Kidney epithelial cell (primary cell): Measurements from ENCODE around the gene ECE1. TPM values are rescaled to one million over a fixed set of nuclear protein-coding genes. Genes with fewer than 3 reads are reported as not detected.

Source experiments
- DNase-seq: peaks from one replicate; pipeline ENCODE4 v3.0.0-alpha.2; 2010; ENCODE audit warnings: low read depth
- H3K27me3 ChIP-seq: 2 replicates; pipeline ENCODE4 v1.6.0; 2011; ENCODE audit warnings: low read length; ENCODE audit not compliant: control insufficient read depth, insufficient read depth
- H3K36me3 ChIP-seq: 2 replicates; pipeline ENCODE4 v1.5.1; 2011; ENCODE audit warnings: low read length; ENCODE audit not compliant: control insufficient read depth, insufficient read depth
- H3K4me3 ChIP-seq: 2 replicates; pipeline ENCODE4 v1.5.1; 2011; ENCODE audit warnings: low read depth, mild to moderate bottlenecking, control low read depth, low read length
- total RNA-seq: library from RNA; depleted of rRNA; stranded (reverse); fragments of >200 nt; gene quantifications from 2 replicates; pipeline ENCODE4 v1.2.3, GENCODE V29; 2015
- TF ChIP-seq, protein P1 (sequence below): IDR thresholded peaks from 2 replicates; pipeline ENCODE4 v1.5.1; 2011; ENCODE audit warnings: mild to moderate bottlenecking, moderate library complexity, low read length, control low read depth, inconsistent platforms; ENCODE audit not compliant: insufficient read depth, poor library complexity, severe bottlenecking

Gene ECE1
- total RNA-seq, 1 donor from 2014 or later, result 181 TPM

DNA sequence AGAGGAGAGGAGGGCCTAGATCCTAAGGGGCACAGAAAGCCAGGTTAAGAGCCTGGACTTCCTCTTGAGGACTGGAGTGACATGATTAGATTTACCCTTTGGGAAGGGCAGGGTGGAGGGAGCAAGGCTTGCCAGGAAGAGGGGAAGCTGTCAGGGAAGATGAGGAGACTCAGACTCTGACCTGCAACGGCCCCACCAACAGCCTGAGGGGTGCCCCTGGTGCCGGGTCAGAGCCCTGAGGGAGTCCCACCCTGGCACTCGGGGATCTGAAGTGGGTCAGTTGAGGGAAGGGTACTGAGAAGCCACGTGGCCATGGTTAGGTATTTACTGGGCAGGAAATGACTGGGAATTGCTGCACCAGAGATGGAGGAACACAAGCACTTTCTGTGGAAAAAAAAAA, 9.8 kb downstream of the ECE1 start:
- no peak overlapping the region for H3K4me3 ChIP-seq
- DNase-seq, result no peak
- no peaks in the 10 kb centered on the region for H3K27me3 ChIP-seq
- TF ChIP-seq, protein P1, sequence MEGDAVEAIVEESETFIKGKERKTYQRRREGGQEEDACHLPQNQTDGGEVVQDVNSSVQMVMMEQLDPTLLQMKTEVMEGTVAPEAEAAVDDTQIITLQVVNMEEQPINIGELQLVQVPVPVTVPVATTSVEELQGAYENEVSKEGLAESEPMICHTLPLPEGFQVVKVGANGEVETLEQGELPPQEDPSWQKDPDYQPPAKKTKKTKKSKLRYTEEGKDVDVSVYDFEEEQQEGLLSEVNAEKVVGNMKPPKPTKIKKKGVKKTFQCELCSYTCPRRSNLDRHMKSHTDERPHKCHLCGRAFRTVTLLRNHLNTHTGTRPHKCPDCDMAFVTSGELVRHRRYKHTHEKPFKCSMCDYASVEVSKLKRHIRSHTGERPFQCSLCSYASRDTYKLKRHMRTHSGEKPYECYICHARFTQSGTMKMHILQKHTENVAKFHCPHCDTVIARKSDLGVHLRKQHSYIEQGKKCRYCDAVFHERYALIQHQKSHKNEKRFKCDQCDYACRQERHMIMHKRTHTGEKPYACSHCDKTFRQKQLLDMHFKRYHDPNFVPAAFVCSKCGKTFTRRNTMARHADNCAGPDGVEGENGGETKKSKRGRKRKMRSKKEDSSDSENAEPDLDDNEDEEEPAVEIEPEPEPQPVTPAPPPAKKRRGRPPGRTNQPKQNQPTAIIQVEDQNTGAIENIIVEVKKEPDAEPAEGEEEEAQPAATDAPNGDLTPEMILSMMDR, result no peak
- H3K36me3 ChIP-seq, result no peaks in the 10 kb centered on the region

DNA sequence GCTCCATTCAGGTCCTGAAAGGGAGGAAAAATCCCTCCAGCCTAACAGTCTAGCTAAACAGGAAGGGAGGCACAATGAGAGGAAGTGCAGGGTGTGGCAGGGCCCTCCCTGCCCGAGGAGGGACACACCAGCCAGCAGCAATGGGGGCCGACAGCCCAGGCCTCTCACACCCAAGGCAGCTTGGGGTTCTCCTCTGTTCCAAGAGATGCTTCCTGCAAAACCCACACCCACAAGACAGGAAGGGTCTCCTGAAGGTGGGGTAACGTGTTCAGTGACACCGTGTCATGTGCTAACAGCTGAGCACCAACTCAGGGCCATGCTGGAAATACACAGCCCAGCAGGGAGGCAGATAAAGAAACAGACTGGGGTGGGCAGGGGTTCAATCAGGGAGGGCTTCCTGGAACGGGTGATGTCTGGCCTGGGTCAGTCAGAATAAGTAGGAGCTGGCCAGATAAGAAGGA, 10.2 kb downstream of the ECE1 start:
- DNase-seq, result no peak
- TF ChIP-seq, protein P1, result no peak
- no peaks in the 10 kb centered on the region for H3K27me3 ChIP-seq
- H3K36me3 ChIP-seq, result no peaks in the 10 kb centered on the region
- H3K4me3 ChIP-seq, result no peak overlapping the region

DNA sequence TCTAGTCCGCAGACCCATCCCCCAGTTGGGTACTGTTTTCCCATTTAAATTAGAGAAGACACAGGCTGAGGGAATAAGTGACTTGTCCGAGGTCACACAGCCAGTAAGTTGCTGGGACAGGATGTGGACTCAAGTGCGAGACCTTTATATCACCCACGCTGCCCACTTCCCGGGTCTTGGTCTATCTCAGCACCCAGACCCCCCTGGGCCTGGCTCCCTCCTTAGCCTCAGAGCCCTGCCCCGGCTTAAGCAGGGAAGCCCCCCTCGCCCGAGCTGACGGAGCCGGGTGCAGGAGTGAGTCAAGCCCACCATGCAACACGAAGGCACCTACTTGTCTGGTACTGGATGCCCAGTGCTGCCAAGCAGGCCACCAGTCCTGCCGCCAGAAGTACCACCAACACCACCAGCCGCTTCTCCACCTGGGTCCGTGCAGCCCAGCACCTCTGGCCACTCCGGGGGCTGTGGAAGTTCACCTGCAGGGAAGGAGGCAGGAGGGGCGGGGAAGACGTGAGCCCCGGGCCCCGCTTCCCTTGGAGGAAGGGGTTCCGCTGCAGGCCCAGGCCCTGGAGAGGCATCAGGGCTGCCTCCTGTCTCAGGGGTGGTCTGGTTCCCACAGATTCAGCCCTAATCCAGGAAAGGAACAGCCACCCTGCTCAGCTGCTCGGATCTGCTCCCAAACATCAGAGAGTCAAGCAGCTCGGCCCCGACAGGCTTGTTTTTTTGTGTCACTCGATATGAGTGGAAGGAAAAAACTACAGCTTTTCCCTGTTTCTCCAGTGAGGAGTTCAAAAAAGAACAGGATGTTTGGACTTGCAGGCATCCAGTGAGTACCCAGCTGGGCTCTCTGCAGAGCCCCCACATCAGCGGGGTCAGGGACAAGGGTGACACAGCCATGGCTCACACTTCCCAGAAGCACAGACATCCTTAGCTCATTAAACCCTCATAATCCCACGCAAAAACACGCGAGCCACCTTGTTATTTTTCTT, 11.1 kb downstream of the ECE1 start:
- no peak for DNase-seq
- TF ChIP-seq, protein P1, result no peak
- H3K4me3 ChIP-seq, result no peak overlapping the region
- H3K27me3 ChIP-seq, result no peaks in the 10 kb centered on the region
- no peaks in the 10 kb centered on the region for H3K36me3 ChIP-seq

DNA sequence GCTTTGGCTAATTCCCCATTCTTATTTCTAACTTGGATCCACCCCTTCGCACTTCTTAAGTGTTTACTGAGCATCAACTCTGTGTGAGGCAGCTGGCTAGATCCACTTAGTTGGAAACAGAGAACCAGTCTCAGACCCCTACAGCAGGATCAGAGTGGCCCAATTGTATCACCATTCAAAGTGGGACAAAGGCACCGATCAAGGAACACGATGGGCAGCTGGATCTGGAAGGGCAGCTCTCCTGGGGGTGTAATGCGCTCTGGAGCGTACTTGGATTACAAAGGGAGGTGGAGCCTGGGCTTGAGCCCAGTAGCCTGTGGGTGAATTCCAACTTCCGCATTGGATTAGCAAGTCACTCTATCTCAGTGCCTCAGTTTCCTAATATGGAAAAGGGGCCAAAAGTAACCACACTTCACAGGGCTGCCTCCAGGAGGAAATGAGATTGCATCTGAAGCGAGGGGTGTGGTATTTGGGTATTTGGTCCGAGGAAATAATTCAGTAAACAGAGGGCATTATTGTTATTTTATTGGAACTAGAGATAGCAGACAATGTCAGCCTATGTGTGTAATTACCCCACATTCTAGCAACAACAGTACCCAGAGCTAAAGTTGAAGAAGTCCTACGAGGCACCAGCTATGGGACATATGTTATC, 11.9 kb downstream of the ECE1 start:
- TF ChIP-seq, protein P1, result no peak
- DNase-seq, result no peak
- no peaks in the 10 kb centered on the region for H3K36me3 ChIP-seq
- H3K27me3 ChIP-seq, result no peaks in the 10 kb centered on the region
- H3K4me3 ChIP-seq, result no peak overlapping the region

DNA sequence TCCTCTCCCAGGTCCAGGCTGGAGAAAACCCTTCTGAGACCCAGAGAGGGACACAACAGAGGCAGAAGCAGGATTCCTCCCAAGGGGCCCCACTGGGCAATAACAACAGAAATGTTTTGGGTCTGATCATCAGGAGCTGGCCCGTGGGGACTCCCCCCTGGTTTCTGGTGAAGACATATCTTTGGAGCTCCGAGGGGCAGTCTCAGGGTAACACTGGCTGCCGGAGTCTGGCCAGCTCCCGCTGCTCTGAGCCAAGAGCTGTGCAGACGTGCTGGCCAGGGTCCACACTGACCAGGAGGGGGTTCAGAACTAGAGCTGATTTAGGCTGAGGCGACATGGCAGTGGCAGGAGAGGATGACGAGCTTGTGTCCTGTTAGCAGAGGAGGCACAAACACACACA, 13.1 kb downstream of the ECE1 start:
- H3K27me3 ChIP-seq, result no peaks in the 10 kb centered on the region
- no peak for DNase-seq
- TF ChIP-seq, protein P1, result no peak
- no peaks in the 10 kb centered on the region for H3K36me3 ChIP-seq
- no peak overlapping the region for H3K4me3 ChIP-seq
